G401 (cell line): ENCODE results near the gene RAVER1. TPM values are rescaled to one million over a fixed set of nuclear protein-coding genes. Genes with fewer than 3 reads are reported as not detected.

ENCODE experiments used
- DNase-seq: peaks from one replicate; pipeline ENCODE4 v3.0.0-alpha.2; 2015; ENCODE audit warnings: low spot score
- in situ Hi-C: cut with HindIII; loops from 2 replicates; pipeline ENCODE4 v1.10.0; 2016; ENCODE audit warnings: low sequenced_read_pairs, mixed read lengths
- total RNA-seq: library from RNA; depleted of rRNA; stranded (reverse); fragments of >200 nt; shearing (Covaris generic); gene quantifications from 2 replicates; pipeline ENCODE4 v1.2.3, GENCODE V29; 2014

RAVER1 gene
- total RNA-seq, 1 experiment from 2014 or later: 21.8 TPM

DNA sequence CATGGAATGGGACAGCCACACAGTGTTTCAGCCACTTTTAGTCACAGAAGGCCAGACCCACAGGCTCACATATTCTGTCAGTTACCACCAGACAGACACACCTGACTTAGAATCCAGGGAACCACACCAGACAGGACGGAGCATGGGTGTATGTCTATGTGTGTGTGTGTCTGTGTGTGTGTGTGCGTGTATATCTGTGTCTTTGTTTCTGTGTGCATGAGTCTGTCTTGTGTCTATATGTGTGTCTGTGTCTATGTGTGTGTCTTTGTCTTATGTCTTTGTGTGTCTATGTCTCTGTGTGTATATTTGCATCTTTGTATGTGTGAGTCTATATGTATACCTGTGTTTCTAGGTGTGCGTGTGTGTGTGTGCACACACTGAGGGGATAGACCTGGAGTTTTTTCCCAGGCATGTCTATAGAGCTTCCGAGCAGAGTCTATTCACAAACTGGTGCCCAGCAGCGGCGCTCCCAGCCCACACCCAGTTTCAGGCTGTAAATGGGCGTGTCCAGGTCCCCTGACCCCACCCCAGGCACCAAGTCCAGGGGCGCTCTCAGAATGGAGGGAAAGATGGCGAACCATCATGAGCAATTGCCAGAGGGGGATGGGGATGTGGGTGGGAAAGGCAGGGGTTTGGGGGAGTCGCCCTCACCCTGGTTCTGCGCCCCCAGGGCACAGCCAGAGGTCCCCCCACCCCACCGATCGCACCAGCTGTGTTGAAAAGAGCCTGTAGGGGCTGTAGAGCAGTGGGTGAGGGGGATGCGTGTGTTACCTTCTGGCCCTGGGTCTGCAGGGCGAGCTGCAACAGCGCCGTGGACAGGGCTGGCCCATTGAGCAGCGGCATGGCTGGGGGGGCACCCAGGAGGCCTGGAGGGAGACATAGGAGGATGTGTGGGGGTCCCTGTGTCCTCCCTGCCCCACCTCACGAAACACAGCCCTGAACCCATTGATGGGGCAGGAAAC is 11.2 kb downstream of the RAVER1 start:
- in situ Hi-C loops: no loop called here
- no peak for DNase-seq

DNA sequence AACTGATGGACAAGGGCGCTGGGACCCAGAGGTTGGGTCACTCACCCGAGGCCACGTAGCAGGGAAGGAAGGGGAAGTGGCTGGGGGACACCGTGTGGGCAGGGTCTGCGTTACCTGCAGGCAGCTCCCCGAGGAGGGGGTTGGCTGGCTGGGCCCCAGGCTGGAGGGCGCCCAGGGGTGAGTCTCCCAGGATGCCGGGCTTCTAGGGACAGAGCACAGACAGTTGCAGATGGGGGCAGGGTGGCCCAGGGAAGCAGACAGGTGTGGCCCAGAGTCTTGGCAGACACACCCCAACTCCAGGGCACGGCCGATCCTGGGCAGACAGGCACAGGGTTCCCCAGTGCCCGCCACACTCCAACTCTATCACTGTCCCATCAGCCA is 11.9 kb downstream of the RAVER1 start:
- no peak for DNase-seq
- in situ Hi-C loops: no loop called here

- no peak for DNase-seq
- in situ Hi-C loops: no loop called here
These were observed 12.5 kb downstream of the RAVER1 start for GRCh38 chr19:10320602-10321416.

DNA sequence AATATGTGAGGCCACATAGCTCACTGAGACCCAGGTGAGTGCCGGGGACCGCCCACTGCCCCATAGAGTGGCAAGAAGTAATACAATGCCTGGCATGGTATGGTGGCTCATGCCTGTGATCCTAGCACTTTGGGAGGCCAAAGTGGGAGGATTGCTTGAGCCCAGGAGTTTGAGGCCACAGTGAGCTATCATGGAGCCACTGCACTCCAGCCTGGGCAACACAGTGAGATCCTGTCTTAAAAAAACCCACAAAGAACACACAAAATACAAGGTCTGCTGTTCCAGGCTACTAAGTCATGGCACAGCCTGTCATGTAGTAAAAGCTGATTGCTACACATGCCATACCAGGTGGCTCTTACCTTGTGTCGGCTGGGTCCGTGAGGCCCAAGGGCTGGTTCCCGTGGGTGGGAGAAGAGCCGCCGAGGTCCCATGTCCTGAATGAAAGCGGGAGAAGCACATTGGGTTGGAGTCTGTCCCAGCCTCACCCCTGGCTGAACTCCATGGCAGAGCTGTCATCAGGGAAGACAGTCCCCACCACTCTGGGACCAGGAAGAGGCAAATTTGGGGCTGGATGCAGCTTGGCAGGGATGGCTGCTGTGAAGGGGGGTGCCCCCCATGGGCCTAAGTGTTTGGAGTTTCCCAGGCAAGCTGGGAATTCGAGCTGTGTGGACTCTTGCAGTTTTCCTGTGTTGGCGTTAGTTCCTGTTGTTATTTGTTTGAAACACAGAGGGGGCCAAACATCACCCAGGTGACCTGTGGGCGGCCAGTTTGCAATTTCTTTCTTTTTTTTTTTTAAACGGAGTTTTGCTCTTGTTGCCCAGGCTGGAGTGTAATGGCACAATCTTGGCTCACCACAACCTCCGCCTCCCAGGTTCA is 14.3 kb downstream of the RAVER1 start:
- DNase-seq: no peak
- in situ Hi-C loops: no loop called here

- in situ Hi-C loops: no loop called here
- DNase-seq: no peak
These were observed 15.4 kb downstream of the RAVER1 start for GRCh38 chr19:10317857-10318462.

GRCh38 chr19:10317045-10317856 is 16.1 kb downstream of the RAVER1 start:
- in situ Hi-C loops: no loop called here
- no peak for DNase-seq

- DNase-seq: no peak
- in situ Hi-C loops: no loop called here
These were observed 16.9 kb downstream of the RAVER1 start for GRCh38 chr19:10316229-10317044.

DNA sequence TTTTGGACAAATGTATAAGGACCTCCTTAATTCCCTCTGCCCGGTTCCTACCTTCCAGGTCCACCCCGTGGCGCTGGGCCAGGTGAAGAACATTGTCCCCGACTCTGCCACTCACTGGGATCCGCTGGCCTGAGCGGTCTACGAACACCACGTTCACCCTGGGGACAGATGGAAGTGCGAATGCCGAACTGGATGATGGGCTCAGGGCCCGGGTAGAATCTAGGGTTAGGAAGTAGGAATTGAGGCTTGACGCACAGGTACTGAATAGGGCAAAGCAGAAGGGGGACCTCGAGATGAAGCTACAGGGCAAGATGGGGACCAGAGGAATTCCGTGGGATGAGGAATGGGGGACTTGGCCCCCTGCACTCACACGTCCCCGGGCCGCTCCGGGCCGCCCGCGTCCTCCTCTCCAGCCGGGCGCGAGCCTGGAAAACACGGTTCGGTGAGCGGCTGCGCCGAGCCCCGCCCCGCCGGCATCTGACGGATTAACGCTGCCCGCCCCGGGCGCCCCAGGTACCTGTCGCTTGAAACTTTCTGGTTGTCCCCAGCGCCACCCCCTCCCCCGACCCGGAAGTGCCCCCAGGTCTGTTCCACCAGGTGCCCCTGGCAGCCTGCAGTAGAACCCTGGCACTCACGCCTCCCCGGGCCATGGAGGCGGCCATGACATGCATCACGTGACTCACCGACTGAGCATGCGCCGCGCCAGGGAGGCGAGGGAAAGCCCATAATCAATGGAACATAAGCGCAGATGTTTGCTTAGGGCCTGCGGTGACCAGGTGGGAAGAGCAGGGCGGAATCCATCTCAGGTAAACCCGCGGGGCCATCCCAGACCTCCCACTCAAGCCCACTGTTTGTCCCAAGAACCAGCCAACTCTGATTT is 17.8 kb downstream of the RAVER1 start, which contains the start of gene FDX2:
Gene FDX2, minus strand, starts transcription at position 681 of the 880 bp plus-strand sequence. Its CDS starts 19 bp downstream, at position 662.
- in situ Hi-C loops: no loop called here
- peak; percentile 86 for DNase-seq

- in situ Hi-C loops: no loop called here
- DNase-seq: no peak
These were observed 23.9 kb downstream of the RAVER1 start, which contains the start of gene ZGLP1 for GRCh38 chr19:10309423-10309822. TSS of gene ZGLP1 (minus strand) at chr19:10309815.

- in situ Hi-C loops: no loop called here
These were observed 27.0 kb downstream of the RAVER1 start for GRCh38 chr19:10306327-10306726.

DNA sequence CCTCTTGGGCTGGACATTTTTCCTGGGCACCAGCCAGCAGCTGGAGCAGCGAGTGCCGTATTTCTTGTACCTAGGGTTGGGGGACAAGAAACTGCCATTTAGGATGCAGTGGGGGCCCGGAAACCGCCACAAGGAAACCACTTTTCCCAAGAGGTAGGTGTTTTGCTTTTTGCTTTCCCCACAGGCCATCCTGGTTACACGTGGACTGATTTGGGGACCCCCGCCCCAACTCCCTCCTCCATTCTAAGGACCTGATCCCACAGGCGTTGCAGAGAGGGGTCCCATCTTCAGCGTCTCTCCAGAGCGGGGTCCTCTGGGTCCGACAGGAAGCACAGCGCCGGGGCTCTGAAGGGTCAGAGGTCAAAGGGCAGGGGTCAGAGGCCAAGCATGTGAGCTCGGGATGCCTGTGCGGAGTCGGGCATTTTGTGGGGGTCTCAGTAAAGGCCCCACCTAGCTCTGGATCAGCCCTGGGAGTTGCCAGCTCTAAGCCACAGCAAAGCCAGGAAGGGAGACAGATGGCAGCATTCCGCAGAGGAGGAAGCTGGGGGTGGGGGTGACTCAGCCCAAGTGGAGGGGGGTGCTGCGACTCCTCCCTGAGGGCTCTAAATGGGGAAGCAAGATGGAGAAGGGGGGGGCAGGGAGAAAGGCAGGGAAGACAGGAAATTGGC is 28.1 kb downstream of the RAVER1 start:
- no peak for DNase-seq
- in situ Hi-C loops: no loop called here

More at GRCh38 chr19:10306327-10306726, 27.0 kb downstream of the RAVER1 start:
- no peak for DNase-seq

DNA sequence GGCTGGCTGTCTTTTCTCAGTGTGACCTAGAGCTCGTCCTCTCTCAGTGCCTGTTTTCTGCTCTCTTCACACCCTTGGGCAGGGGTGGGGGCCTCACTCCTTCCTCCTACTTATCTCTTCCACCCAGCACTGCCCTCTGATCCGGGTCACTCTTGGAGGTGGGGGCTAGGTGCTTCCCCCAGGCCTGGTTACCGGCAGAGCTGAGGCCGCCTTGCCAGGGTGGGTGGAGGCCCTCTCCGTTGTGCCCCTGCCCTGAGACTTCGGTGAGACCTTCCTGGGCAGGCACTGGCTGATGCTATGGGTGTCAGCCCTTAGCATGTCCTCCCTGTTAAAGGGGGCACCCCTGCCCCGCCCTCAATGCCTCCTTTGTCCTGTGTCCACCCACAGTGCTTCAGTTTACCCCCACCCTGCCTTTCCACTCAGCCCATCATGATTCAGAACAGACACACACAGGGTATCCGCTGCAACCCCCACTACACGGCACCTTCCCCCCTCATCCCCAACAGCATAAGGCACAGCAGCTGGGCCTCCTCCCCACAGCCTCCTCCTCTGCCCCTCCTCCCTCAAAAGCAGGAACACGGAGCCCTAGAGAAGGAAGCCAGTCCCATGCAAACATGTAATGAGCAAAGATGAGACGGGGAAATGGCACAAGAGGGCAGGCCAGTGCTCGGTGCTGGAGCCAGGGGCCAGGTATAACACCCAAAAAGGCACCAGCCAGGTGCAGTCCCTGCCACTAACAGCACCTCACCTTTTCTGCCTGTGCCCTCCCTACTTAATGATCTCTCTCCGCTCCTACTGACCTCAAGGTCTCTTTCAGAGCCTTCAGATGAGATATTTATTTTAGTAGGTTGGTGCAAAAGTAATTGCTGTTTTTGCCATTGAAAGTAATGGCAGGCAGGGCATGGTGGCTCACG is 33.5 kb downstream of the RAVER1 start:
- no peak for DNase-seq
- in situ Hi-C loops: no loop called here

- no peak for DNase-seq
- in situ Hi-C loops: no loop called here
These were observed 37.3 kb downstream of the RAVER1 start for GRCh38 chr19:10295847-10296591.

- in situ Hi-C loops: no loop called here
- DNase-seq: no peak
These were observed 38.0 kb downstream of the RAVER1 start for GRCh38 chr19:10295305-10295846.
